Measurements from ENCODE around the gene PAH. TPM values are rescaled to one million over a fixed set of nuclear protein-coding genes. Genes with fewer than 3 reads are reported as not detected.

Gene PAH
- total and polyA plus RNA-seq, 2 donors from 2014 or later, result 8.7 to 193 TPM

- Histone ChIP-seq H3K9me3 (ENCODE audit: control insufficient read depth in 2 of 3, insufficient read depth in 1 of 3, low read length in 3 of 3) (no peaks in the 10 kb centered on the region), H3K4me1 (ENCODE audit: control insufficient read depth in 2 of 3, insufficient read depth in 2 of 3, low read depth in 1 of 3, low read length in 3 of 3) (peaks cover 0 to 5% (median 0%) of the 10 kb centered on the region in 3 donors), H3K4me3 (ENCODE audit: low read length in 3 of 3) (no peak overlapping the region), H3K36me3 (ENCODE audit: control insufficient read depth in 2 of 3, insufficient read depth in 3 of 3, low read length in 3 of 3) (no peaks in the 10 kb centered on the region), H3K27me3 (ENCODE audit: control insufficient read depth, insufficient read depth, low read length) (peaks cover 74% of the 10 kb centered on the region), H3K27ac (ENCODE audit: low read depth in 2 of 2, low read length in 2 of 2) (no peak overlapping the region), H3K9ac (ENCODE audit: low read length in 3 of 3) (no peak overlapping the region)
- DNase-seq, result peak in 1 of 5 donors; percentile 25
- intact Hi-C loops (cut with DNase I), result loop anchor here (10.0 kb wide), 1 partner anchor 589 kb away; no protein-coding TSS in a partner anchor
- TF ChIP-seq CTCF (IDR thresholded peaks at IDR 0.05; ENCODE audit: borderline replicate concordance, extremely low read depth, insufficient read depth), result no peak
- no peak for FAIRE-seq
These were observed 39.1 kb upstream of the PAH start for GRCh38 chr12:102955926-102956737.

DNA sequence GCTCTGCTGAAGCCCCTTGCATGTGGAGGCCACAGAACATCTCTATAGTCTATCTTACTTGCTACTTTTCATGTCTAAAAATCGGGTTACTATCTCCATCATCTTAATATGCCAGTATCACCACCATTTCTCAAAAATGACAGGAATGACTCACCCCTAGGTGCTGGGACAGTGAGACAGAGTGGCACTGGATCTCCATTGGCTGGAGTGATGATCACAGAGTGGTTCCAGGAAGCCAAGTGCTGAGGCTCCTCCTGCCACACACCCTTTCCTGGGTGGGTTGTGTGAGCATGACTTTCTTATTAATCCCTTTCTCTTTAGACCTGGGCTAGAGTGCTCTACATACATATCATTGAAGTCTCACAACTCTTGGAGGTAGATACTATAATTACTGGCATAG lies 37.1 kb upstream of the PAH start:
- no peak overlapping the region for H3K27ac ChIP-seq (ENCODE audit: low read depth in 2 of 2, low read length in 2 of 2)
- peaks cover 74% of the 10 kb centered on the region for H3K27me3 ChIP-seq (ENCODE audit: control insufficient read depth, insufficient read depth, low read length)
- no peaks in the 10 kb centered on the region for H3K36me3 ChIP-seq (ENCODE audit: control insufficient read depth in 2 of 3, insufficient read depth in 3 of 3, low read length in 3 of 3)
- peaks cover 0 to 13% (median 0%) of the 10 kb centered on the region in 3 donors for H3K4me1 ChIP-seq (ENCODE audit: control insufficient read depth in 2 of 3, insufficient read depth in 2 of 3, low read depth in 1 of 3, low read length in 3 of 3)
- FAIRE-seq, result no peak
- no peak for TF ChIP-seq CTCF (IDR thresholded peaks at IDR 0.05; ENCODE audit: borderline replicate concordance, extremely low read depth, insufficient read depth)
- H3K9ac ChIP-seq (ENCODE audit: low read length in 3 of 3), result no peak overlapping the region
- H3K4me3 ChIP-seq (ENCODE audit: low read length in 3 of 3), result no peak overlapping the region
- intact Hi-C loops (cut with DNase I), result loop anchor here (10.0 kb wide), 1 partner anchor 591 kb away; no protein-coding TSS in a partner anchor
- DNase-seq, result no peak
- H3K9me3 ChIP-seq (ENCODE audit: control insufficient read depth in 2 of 3, insufficient read depth in 1 of 3, low read length in 3 of 3), result no peaks in the 10 kb centered on the region

DNA sequence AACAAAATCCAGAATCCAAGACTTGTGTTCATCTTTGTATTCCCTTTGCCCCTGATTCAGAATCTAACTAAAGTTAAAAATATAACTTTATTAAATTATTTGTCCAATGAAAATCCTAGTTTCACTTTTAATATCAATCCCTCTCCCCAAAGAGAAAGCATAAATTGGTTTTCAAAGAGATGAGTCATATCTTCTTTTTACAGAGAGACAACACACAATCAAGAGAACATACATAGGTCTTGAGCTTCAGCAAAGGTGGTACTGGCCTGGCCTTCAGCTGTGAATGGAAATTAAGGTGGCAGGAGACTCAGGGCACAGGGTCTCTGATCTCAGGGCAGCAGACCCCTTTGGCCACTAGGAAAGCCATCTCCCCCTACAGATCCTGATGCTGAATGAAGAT lies 36.2 kb upstream of the PAH start:
- DNase-seq, result no peak
- no peaks in the 10 kb centered on the region for H3K9me3 ChIP-seq (ENCODE audit: control insufficient read depth in 2 of 3, insufficient read depth in 1 of 3, low read length in 3 of 3)
- no peak for TF ChIP-seq CTCF (IDR thresholded peaks at IDR 0.05; ENCODE audit: borderline replicate concordance, extremely low read depth, insufficient read depth)
- FAIRE-seq, result no peak
- no peak overlapping the region for H3K27ac ChIP-seq (ENCODE audit: low read depth in 2 of 2, low read length in 2 of 2)
- H3K4me3 ChIP-seq (ENCODE audit: low read length in 3 of 3), result no peak overlapping the region
- H3K36me3 ChIP-seq (ENCODE audit: control insufficient read depth in 2 of 3, insufficient read depth in 3 of 3, low read length in 3 of 3), result no peaks in the 10 kb centered on the region
- H3K27me3 ChIP-seq (ENCODE audit: control insufficient read depth, insufficient read depth, low read length), result peaks cover 69% of the 10 kb centered on the region
- H3K9ac ChIP-seq (ENCODE audit: low read length in 3 of 3), result no peak overlapping the region
- peaks cover 0 to 11% (median 0%) of the 10 kb centered on the region in 3 donors for H3K4me1 ChIP-seq (ENCODE audit: control insufficient read depth in 2 of 3, insufficient read depth in 2 of 3, low read depth in 1 of 3, low read length in 3 of 3)
- intact Hi-C loops (cut with DNase I), result loop anchor here (10.0 kb wide), 1 partner anchor 592 kb away; no protein-coding TSS in a partner anchor
